ENCODE results near the gene GOLGA8S.
"Not testable (repeated sequence)": the region's sequence is repeated elsewhere in the genome, so short reads cannot be mapped to it uniquely, and the experiment has no call there.

GOLGA8S gene

GRCh38 chr15:23354448-23354847 lies at the start of gene GOLGA8S:
GOLGA8S (plus strand) TSS chr15:23354748; CDS start chr15:23354810, 62 bp downstream.
- FAIRE-seq: not testable (repeated sequence)

DNA sequence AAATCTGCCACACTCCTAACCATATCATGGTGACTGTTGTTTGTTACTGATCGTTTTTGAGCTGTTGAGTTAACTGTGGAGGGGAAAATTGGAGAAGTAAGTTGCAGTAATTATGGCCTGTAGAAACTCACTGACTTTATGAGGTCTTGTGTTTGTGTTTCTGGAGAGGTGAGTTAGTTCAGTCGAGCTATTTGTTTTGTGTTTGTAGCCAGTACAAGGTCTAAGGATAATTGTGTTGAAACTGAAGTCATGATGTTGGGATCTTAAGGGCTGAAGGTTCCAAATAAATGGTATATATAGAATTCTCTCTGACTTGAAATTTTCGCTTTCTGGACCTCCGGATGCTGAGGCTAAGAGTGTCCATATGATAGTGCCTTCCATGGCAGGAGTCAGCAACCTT lies 49.7 kb upstream of the GOLGA8S start:
- not testable (repeated sequence) for FAIRE-seq

GRCh38 chr15:23305921-23306320 lies 48.6 kb upstream of the GOLGA8S start:
- not testable (repeated sequence) for FAIRE-seq

- FAIRE-seq: not testable (repeated sequence)
These were observed 43.3 kb upstream of the GOLGA8S start for GRCh38 chr15:23311233-23311632.

- not testable (repeated sequence) for FAIRE-seq
These were observed 20.5 kb upstream of the GOLGA8S start, which contains the start of gene GOLGA6L26 for GRCh38 chr15:23334096-23334495. GOLGA6L26 (minus strand) TSS chr15:23334196; CDS start chr15:23334135, 61 bp downstream.

- FAIRE-seq: not testable (repeated sequence)
These were observed 8.1 kb downstream of the GOLGA8S start for GRCh38 chr15:23362622-23363021.

DNA sequence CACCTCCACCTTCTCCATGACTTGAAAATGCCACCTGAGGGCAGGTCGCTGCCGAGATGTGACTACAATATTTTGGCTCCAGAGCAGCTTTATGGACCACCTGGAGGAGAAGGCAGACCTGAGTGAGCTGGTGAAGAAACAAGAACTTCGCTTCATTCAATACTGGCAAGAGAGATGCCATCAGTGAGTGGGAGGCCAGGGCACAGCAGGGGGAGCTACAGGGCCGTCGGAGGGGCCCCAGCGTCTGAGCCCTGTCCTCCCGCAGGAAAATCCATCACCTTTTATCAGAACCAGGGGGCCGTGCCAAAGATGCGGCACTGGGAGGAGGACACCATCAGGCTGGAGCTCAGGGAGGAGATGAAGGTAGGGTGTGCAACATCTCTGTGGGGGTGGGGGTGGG lies 9.7 kb downstream of the GOLGA8S start:
- FAIRE-seq: not testable (repeated sequence)

DNA sequence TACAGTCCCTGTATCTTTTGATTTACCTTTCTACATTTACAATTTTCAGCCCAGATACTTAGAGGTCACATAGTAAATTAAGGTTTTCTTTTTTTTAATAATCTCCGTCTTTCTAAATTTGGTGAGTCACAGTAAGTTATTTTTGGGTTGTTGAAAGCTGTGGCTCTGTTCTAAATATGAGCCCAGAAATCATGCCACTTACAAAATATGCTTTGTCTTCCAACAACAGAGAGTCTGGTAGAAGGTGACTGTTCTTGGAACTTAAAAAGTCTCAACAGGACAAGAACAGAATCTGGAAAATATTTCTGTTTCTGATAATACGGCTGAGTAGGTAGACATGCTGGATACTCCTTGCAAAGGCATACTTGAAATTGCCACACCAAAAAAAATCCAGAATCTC lies 16.0 kb downstream of the GOLGA8S start:
- no peak for FAIRE-seq

- FAIRE-seq: not testable (repeated sequence)
These were observed 16.6 kb downstream of the GOLGA8S start for GRCh38 chr15:23371134-23371533.

DNA sequence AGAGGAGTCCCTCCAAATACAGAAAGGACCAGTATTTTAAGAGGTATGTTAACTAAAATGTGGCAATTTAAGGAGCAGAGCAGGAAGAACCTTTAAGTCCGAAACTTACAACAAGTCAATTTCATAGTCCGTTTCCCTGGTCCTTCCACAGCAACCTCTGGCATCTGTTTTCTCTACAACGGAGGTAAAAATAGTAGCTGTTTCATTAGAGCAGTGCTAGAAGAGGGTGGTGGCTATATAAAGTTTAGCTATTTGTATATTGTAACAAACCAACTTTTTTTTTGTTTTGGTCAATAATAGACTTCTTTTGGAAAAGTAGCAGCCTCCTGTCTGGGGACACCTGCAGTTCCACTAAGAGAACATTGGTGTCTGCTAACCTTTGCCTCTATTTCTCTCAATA lies 17.3 kb downstream of the GOLGA8S start:
- not testable (repeated sequence) for FAIRE-seq

DNA sequence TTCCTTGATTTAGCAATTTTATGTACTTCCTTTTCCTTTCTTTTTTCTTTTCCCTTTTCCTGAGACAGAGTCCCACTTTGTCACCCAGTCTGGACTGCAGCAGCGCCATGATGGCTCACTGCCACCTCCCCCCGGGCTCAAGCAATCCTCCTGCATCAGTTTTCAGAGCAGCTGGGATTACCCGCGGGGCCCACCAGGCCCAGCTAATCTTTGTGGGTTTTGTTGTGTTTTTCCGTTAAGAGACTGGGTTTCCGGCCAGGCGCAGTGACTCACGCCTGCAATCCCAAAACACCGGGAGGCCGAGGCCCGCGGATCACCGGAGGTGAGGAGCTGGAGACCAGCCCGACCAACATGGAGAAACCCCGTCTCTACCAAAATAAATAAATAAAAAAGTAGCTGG lies 17.7 kb downstream of the GOLGA8S start:
- no peak for FAIRE-seq

DNA sequence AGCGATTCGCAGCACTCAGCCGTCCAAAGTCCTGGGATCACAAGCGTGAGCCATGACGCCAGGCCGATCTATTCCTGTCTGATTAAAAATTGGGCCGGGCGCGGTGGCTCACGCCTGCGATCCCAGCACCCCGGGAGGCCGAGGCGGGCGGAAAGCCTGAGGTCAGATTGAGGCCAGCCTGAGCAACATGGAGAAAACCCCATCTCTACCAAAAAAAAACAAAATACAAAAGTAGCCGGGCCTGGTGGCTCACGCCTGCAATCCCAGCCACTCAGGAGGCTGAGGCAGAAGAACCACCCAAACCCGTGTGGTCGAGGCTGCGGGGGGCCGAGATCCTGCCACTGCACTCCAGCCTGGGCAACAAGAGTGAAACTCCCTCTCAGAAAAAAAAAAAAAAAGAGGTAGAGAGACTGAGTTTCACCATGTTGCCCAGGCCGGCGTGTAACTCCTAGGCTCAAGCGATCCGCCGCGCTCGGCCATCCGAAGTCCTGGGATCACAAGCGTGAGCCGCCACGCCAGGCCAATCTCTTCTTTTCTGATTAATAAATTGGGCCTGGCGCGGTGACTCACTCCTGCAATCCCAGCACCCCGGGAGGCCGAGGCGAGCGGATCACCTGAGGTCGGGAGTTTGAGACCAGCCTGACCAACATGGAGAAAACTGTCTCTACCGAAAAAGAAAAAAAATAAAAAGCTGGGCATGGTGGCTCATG lies 18.5 kb downstream of the GOLGA8S start:
- FAIRE-seq: not testable (repeated sequence)

DNA sequence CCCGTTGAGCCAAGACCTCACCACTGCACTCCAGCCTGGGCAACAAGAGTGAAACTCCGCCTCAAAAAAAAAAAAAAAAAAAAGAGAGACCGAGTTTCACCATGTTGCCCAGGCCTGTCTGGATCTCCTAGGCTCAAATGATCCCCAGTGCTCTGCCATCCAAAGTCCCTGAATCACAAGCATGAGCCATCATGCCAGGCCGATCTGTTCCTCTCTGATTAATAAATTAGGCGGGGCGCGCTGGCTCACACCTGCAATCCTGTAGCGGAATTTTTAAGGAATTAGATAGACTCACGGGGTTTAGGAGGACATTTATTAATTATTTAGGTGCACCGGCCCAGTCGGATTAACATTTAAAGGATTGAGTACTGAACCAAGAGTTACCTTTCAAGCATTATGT lies 19.7 kb downstream of the GOLGA8S start:
- not testable (repeated sequence) for FAIRE-seq

- FAIRE-seq: not testable (repeated sequence)
These were observed 24.4 kb downstream of the GOLGA8S start for GRCh38 chr15:23378946-23379345.

DNA sequence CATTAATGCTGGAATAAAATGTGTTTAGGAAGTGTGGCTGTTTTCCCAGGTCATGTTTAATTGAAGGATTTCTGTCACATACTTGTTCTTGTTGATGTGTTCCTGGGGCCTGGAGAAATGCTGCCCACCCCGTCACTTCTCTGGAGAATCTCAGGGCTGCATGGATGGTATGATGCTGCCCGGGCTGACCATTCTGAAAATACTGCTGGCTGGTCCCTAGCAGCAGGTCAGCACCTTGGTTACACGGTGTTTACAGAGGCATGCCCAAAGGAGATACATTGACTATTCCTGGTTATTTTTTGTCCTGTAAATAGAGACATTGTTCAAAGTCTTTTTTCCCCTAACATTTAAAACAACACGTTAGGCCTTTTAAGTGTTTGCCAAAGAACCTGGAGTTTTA lies 26.2 kb downstream of the GOLGA8S start:
- FAIRE-seq: not testable (repeated sequence)

- FAIRE-seq: not testable (repeated sequence)
These were observed 26.6 kb downstream of the GOLGA8S start for GRCh38 chr15:23381192-23381591.

- FAIRE-seq: no peak
These were observed 29.8 kb downstream of the GOLGA8S start for GRCh38 chr15:23384371-23384770.

GRCh38 chr15:23385886-23386430 lies 31.4 kb downstream of the GOLGA8S start:
- no peak for FAIRE-seq

DNA sequence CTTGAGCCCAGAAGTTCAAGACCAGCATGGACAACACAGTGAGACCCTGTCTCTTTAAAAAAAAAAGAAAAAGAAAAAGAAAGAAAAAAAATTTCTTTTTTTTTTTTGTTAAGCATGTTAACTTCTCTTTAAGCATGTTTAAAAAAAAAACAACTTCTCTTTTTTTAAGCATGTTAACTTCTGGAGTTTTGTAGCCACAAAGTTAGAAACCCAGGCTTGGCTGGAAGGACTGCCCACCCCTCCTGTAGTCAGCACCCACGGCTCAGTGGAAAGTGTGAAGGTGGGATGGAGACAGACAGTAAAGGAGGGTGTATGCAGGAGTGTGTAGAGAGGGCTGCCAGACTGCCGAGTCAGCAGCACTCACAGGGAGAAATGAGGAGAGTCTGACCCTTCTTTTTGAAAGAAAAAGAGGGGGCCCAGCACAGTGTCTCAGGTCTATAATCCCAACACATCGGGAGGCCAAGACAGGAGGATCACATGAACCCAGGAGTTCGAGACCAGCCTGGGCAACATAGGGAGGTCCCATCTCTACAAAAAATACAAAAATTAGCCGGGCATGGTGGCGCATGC lies 33.2 kb downstream of the GOLGA8S start:
- no peak for FAIRE-seq

DNA sequence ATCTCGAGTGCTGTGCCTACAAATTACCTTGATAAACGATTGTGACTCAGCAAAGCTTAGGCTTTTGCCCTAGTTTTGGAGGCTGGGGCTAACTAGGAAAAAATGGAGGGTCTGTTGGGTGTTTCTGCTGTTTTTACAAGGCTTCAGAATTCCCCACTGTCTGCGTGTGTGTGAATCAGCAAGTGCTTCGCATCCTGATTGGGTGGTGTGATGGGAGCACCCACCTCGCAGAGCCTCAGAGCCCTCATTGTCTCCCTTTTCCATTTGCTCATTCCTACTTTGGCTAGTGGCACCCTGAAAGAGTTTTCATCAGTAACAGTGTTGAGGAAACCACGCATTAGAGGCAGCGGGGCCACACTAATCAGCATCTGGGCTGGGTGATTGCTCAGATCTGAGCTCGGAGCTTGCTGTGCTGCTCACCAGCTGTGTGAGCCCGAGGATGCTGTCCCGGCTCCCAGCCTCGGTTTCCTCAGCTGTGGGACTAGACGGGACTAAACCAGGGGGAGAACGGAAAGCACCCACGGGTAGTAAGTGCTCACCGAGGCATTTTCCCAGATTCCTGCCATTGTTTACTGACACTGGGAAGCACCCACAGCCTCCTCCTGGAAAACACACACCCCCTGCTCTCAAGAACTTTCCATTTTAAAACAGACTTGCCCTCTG lies 40.6 kb downstream of the GOLGA8S start:
- FAIRE-seq: no peak

- FAIRE-seq: no peak
These were observed 41.3 kb downstream of the GOLGA8S start for GRCh38 chr15:23395832-23396231.

GRCh38 chr15:23397779-23398178 lies 43.2 kb downstream of the GOLGA8S start:
- FAIRE-seq: no peak

DNA sequence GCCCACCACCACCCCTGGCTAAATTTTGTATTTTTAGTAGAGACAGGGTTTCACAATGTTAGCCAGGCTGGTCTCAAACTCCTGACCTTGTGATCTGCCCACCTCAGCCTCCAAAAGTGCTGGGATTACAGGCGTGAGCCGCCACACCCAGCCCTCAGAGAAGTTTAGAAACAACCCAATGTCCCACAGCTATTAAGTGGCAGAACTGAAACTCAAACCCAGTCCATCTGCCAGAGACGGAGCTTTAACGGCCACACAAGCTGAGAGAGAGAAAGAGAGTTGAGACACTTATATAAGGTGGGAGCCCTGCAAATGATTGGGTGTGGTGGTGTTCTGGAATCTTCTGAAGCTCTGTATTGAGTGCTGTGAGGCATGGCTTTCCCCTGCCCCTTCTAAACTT lies 43.8 kb downstream of the GOLGA8S start:
- FAIRE-seq: not testable (repeated sequence)
